ENCODE results near the gene PDS5A. TPM values are rescaled to one million over a fixed set of nuclear protein-coding genes. Genes with fewer than 3 reads are reported as not detected.

PDS5A gene
- polyA plus RNA-seq, 3 donors = 14.2 to 19.4 (median 17.7) TPM

DNA sequence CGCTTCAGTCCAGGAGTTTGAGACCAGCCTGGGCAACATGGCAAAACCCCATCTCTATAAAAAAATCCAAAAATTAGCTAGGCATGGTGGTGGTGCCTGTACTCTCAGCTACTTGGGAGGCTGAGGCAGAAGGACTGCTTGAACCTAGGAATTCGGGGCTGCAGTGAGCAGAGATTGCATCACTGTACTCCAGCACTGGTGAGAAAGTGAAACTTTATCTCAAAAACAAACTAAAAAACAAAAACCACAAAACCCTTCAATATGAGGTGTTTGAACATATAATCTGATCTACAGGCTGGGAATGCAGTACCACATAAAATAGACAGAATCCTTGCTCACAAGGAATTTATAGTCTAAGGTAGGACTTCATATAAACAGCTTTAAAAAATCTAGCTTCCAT lies 103.9 kb downstream of the PDS5A start:
- no CpG with 5 or more reads among the region's 2 CpGs for WGBS (ENCODE audit: insufficient coverage)
- Histone ChIP-seq H3K4me1 (ENCODE audit: control insufficient read depth in 1 of 2, insufficient read depth in 2 of 2, low read length in 2 of 2) (no peaks in the 10 kb centered on the region), H3K9me3 (replicated peaks in 1 of 2; ENCODE audit: control insufficient read depth in 1 of 2, insufficient read depth in 1 of 2, low read length in 2 of 2) (no peaks in the 10 kb centered on the region), H2AFZ (ENCODE audit: insufficient read depth, low read depth, low read length, poor library complexity, severe bottlenecking) (no peak overlapping the region), H3K27ac (ENCODE audit: low read depth in 1 of 2, low read length in 2 of 2) (peak overlapping the region in 1 of 2 donors; percentile 45), H3K27me3 (ENCODE audit: control insufficient read depth in 2 of 2, insufficient read depth in 2 of 2, low read length in 2 of 2) (no peaks in the 10 kb centered on the region), H3K4me2 (replicated peaks; ENCODE audit: extremely low read depth, low read length, poor library complexity, severe bottlenecking) (no peak overlapping the region), H3K36me3 (replicated peaks in 1 of 2; ENCODE audit: control insufficient read depth in 1 of 2, insufficient read depth in 2 of 2, low read length in 2 of 2) (peaks cover 83 to 98% of the 10 kb centered on the region in 2 donors), H3K4me3 (replicated peaks in 1 of 3; ENCODE audit: low read depth in 2 of 3, low read length in 3 of 3) (no peak overlapping the region), H4K20me1 (ENCODE audit: insufficient read depth, low read length) (no peaks in the 10 kb centered on the region), H3K79me2 (ENCODE audit: insufficient read depth, low read length) (no peaks in the 10 kb centered on the region), H3K9ac (ENCODE audit: insufficient read depth, low read length, poor library complexity, severe bottlenecking) (no peak overlapping the region)
- no peak for DNase-seq
- no peaks in the 10 kb centered on the region for H3K9me3 Mint-ChIP-seq
- no peak overlapping the region for H3K4me3 Mint-ChIP-seq
- no peak for TF ChIP-seq CTCF (IDR thresholded peaks at IDR 0.05)
- no peaks in the 10 kb centered on the region for H3K27me3 Mint-ChIP-seq (ENCODE audit: low read depth in 3 of 3)
- H3K36me3 Mint-ChIP-seq = peaks cover 62 to 83% of the 10 kb centered on the region in 2 donors
- intact Hi-C loops (cut with micrococcal nuclease) = no loop called here
- peaks cover 4% of the 10 kb centered on the region for H3K4me1 Mint-ChIP-seq
- peak overlapping the region in 1 of 7 donors; percentile 51 for H3K27ac Mint-ChIP-seq

DNA sequence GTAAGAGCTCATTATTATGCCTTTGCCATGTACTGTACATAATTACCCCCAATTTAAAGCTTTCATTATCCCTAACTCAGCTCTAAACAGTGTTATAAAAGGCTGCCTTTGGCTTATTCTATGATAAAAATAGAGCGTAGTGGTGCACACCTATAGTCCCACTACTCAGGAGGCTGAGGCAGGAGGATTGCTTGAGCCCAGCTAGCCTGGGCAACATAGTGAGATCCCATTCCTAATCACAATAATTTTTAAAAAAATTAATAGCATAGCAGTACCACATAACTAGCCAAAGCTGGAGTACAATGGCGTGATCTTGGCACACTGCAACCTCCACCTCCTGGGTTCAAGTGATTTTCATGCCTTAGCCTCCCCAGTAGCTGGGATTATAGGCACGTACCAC lies 112.4 kb downstream of the PDS5A start:
- no peaks in the 10 kb centered on the region for H3K27me3 Mint-ChIP-seq (ENCODE audit: low read depth in 3 of 3)
- no peaks in the 10 kb centered on the region for H3K9me3 Mint-ChIP-seq
- Histone ChIP-seq H3K4me3 (replicated peaks in 1 of 3; ENCODE audit: low read depth in 2 of 3, low read length in 3 of 3) (no peak overlapping the region), H3K9me3 (replicated peaks in 1 of 2; ENCODE audit: control insufficient read depth in 1 of 2, insufficient read depth in 1 of 2, low read length in 2 of 2) (no peaks in the 10 kb centered on the region), H3K36me3 (replicated peaks in 1 of 2; ENCODE audit: control insufficient read depth in 1 of 2, insufficient read depth in 2 of 2, low read length in 2 of 2) (peaks cover 71 to 98% of the 10 kb centered on the region in 2 donors), H3K27me3 (ENCODE audit: control insufficient read depth in 2 of 2, insufficient read depth in 2 of 2, low read length in 2 of 2) (no peaks in the 10 kb centered on the region), H3K79me2 (ENCODE audit: insufficient read depth, low read length) (no peaks in the 10 kb centered on the region), H2AFZ (ENCODE audit: insufficient read depth, low read depth, low read length, poor library complexity, severe bottlenecking) (no peak overlapping the region), H3K27ac (ENCODE audit: low read depth in 1 of 2, low read length in 2 of 2) (no peak overlapping the region), H3K4me1 (ENCODE audit: control insufficient read depth in 1 of 2, insufficient read depth in 2 of 2, low read length in 2 of 2) (no peaks in the 10 kb centered on the region), H4K20me1 (ENCODE audit: insufficient read depth, low read length) (no peaks in the 10 kb centered on the region), H3K4me2 (replicated peaks; ENCODE audit: extremely low read depth, low read length, poor library complexity, severe bottlenecking) (no peak overlapping the region), H3K9ac (ENCODE audit: insufficient read depth, low read length, poor library complexity, severe bottlenecking) (no peak overlapping the region)
- H3K36me3 Mint-ChIP-seq = peaks cover 50 to 69% of the 10 kb centered on the region in 2 donors
- TF ChIP-seq CTCF (IDR thresholded peaks at IDR 0.05) = no peak
- 100% methylated on average over 1 of the region's 3 CpGs for WGBS (ENCODE audit: insufficient coverage)
- H3K4me3 Mint-ChIP-seq = no peak overlapping the region
- intact Hi-C loops (cut with micrococcal nuclease) = no loop called here
- H3K4me1 Mint-ChIP-seq = no peaks in the 10 kb centered on the region
- H3K27ac Mint-ChIP-seq = no peak overlapping the region
- no peak for DNase-seq
